ENCODE data around the gene NIPBL.
"Not testable (repeated sequence)": the region's sequence is repeated elsewhere in the genome, so short reads cannot be mapped to it uniquely, and the experiment has no call there.

Gene NIPBL

DNA sequence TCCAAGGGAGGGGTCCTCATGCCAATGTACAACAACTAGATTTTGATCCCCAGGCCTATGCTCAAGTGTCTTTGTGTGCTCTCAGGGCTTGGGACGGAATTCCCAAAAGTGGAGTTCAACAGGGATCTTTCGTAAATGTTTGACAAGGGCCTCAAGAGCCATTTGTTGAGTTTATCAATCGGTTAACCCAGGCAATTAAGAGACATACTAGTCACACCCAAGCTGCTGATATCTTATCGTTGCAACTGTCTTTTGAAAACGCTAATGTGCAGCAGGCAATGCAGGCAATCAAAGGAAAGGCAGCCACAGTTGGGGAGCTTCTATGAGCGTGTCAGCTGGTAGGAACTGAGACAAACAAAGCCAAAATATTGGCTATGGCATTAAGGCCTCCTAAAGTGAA, 211.4 kb downstream of the NIPBL start:
- no peak for TF ChIP-seq CTCF (conservative IDR thresholded peaks at IDR 0.05; ENCODE audit: low read depth, low read length)

DNA sequence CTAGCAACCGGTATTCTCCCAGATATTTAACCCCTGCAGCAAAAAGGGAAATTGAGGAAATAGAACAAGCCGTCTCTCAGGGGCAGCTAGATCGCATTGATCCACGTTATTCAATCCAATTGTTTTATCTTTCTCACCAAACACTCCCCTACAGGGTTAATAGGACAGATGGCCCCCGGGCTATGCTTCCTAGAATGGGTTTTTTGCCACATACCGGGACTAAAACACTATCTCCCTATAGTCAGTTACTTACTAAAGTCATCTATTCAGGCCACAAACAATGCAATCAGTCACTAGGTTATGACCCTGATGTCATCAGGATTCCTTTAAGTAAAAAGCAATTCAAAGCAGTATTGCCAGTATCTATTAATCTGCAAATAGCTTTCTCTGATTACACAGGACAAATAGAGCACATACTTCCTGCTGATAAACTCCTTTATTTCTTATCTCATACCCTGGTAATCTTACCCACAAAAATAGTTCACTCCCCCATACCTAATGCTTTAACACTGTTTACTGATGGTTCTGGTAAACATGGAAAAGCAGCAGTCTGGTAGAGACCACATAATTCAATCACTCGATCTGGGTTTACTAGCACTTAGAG, 213.7 kb downstream of the NIPBL start:
- no peak overlapping the region for H3K4me3 ChIP-seq (ENCODE audit: low read length)
- TF ChIP-seq CTCF (conservative IDR thresholded peaks at IDR 0.05; ENCODE audit: low read depth, low read length): no peak
- no peak for DNase-seq (ENCODE audit: low read depth)

More for the DNA sequence above, 211.4 kb downstream of the NIPBL start:
- H3K4me3 ChIP-seq (ENCODE audit: low read length): no peak overlapping the region
- no peak for DNase-seq (ENCODE audit: low read depth)

DNA sequence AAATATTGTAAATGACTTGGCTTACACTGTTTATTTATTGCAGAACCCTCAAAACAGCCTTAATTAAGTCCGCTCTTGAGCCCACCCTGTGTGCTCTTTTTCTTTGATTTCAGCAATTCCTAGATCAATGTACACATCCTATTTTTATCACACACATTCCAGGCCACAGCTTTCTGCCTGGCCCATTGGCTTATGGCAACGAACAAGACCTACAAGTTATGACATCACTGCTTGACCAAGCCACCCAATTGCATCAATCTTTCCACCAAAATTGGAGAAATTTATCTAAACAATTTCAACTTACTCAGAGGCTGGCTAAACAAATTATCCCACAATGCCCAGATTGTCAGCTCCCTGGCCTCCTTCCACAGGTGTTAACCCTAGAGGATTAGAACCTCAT, 214.2 kb downstream of the NIPBL start:
- DNase-seq (ENCODE audit: low read depth): no peak
- H3K4me3 ChIP-seq (ENCODE audit: low read length): no peak overlapping the region
- no peak for TF ChIP-seq CTCF (conservative IDR thresholded peaks at IDR 0.05; ENCODE audit: low read depth, low read length)

DNA sequence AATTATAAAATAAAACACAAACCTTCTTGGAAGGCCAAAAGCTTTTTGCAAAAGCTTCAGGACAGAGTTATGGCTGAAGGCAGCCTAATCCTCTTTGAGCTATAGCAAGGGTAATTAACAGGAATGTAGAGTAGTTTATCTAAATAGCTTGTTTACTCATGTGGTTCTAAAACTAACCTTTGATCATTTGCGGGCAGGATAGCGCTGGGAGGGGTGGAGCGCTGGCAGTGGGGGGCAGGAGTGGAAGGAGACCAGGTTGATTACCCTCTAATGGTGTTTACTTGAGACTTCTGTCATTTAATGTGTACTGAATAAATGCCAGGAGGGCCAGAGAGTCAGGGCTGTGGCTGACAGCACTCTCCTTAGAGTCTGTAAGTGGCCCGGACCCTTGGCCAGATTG, 217.2 kb downstream of the NIPBL start:
- not testable (repeated sequence) for DNase-seq (ENCODE audit: low read depth); H3K4me3 ChIP-seq (ENCODE audit: low read length)

DNA sequence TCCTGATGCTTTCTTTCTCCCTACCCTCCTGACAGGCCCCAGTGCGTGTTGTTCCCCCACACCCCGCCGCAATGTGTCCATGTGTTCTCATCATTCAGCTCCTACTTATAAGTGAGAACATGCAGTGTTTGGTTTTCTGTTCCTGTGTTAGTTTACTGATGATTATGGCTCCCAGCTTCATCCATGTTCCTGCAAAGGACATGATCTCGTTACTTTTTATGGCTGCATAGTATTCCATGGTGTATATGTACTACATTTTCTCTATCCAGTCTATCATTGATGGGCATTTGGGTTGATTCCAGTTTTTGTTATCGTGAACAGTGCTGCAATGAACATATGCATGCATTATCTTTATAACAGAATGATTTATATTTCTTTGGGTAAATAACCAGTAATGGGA, 222.7 kb downstream of the NIPBL start:
- not testable (repeated sequence) for H3K4me3 ChIP-seq (ENCODE audit: low read length); DNase-seq (ENCODE audit: low read depth)

- DNase-seq (ENCODE audit: low read depth): no peak
- TF ChIP-seq CTCF (conservative IDR thresholded peaks at IDR 0.05; ENCODE audit: low read depth, low read length): no peak
- no peak overlapping the region for H3K4me3 ChIP-seq (ENCODE audit: low read length)
Measured at GRCh38 chr5:37103302-37103701, 226.7 kb downstream of the NIPBL start.

DNA sequence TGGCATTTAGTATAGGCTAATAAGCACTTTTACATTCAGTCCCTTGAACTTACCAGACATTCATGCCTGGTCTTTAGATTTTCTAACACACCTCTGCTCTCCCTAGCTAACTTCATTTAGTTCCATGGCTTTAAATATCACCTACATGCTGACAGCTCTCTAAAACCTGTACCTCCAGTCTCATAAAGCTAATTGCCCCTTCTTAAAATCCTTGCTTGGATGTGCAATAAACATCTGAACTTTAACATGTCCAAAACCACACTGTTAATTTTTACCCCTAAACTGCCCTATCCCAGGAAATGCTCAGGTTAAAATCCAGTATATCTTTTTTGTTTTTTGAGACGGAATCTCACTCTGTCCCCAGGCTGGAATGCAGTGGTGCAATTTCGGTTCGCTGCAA, 232.8 kb downstream of the NIPBL start:
- no peak overlapping the region for H3K4me3 ChIP-seq (ENCODE audit: low read length)
- DNase-seq (ENCODE audit: low read depth): no peak
- TF ChIP-seq CTCF (conservative IDR thresholded peaks at IDR 0.05; ENCODE audit: low read depth, low read length): no peak

GRCh38 chr5:37110135-37110534, 233.6 kb downstream of the NIPBL start:
- no peak overlapping the region for H3K4me3 ChIP-seq (ENCODE audit: low read length)
- TF ChIP-seq CTCF (conservative IDR thresholded peaks at IDR 0.05; ENCODE audit: low read depth, low read length): no peak
- no peak for DNase-seq (ENCODE audit: low read depth)
